Measurements from ENCODE around the gene PTPN3.

DNA sequence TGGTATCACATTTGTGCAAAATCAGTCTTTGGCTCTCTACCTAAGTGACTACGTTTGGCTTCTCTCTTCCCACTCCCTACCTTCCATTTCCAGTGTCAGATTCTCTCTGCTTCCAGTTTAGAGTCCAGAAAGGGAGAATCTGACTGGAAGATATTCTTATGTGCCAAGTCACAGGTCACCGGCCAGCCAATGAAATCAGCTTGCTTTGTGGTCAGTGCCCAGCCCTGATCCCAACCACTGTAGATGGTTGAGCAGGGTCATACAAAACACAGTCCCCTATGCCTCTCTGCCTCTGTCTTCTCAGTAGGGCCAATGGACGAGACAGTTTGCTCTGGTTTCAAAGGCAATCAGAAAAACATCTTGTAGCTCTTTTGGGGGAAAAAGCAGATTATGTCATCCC, 161.7 kb downstream of the PTPN3 start:
- no peak for TF ChIP-seq TEAD4 (IDR thresholded peaks at IDR 0.05; ENCODE audit: borderline replicate concordance, insufficient read depth)
- no peak for TF ChIP-seq EZH2phosphoT487 (IDR thresholded peaks at IDR 0.05; ENCODE audit: borderline replicate concordance, low read depth)
- no peak for TF ChIP-seq RCOR1 (IDR thresholded peaks at IDR 0.05; ENCODE audit: low read length)
